Skeletal muscle satellite cell (primary cell): ENCODE results near the gene DPYD.
A peak's percentile ranks its signal among the peaks of the same experiment; 100 is the strongest.

ENCODE experiments used
- H3K27me3 ChIP-seq: 2 replicates; pipeline ENCODE4 v1.7.0; 2013; ENCODE audit warnings: low read length; ENCODE audit not compliant: control insufficient read depth, insufficient read depth
- H3K36me3 ChIP-seq: 2 replicates; pipeline ENCODE4 v1.7.0; 2013; ENCODE audit warnings: mild to moderate bottlenecking, control low read depth, low read length; ENCODE audit not compliant: insufficient read depth
- H3K4me1 ChIP-seq: 2 replicates; pipeline ENCODE4 v1.7.0; 2013; ENCODE audit warnings: low read length; ENCODE audit not compliant: control insufficient read depth, insufficient read depth
- H3K4me2 ChIP-seq: 2 replicates; pipeline ENCODE4 v1.7.0; 2013; ENCODE audit warnings: mild to moderate bottlenecking, low read length
- H3K4me3 ChIP-seq: 2 replicates; pipeline ENCODE4 v1.7.0; 2013; ENCODE audit warnings: low read length
- H3K9ac ChIP-seq: 2 replicates; pipeline ENCODE4 v1.7.0; 2013; ENCODE audit warnings: mild to moderate bottlenecking, low read depth, low read length, moderate library complexity
- H3K9me3 ChIP-seq: replicated peaks from 2 replicates; pipeline ENCODE4 v1.7.0; 2013; ENCODE audit warnings: mild to moderate bottlenecking, control low read depth, low read length

Gene DPYD

DNA sequence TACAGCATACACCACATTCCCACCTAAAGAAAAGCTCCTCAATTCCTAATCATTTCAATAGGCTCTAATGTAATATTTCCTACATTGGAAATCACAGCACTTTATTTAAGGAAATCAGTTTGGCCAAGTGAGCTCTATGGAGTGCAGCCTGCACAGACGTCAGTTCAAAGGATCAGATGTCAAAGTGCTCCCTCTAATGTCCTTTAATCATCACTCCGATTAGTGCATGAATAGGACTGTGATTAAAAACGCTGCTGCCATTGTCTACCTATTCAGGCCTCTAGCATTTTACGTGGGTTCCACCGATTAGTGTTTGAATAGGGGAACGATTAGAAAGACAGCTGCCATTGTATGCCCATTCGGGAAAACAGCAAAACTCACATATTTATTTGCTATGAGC, 50.2 kb downstream of the DPYD start:
- H3K9ac ChIP-seq = no peak overlapping the region
- H3K4me2 ChIP-seq = no peak overlapping the region
- H3K27me3 ChIP-seq = no peaks in the 10 kb centered on the region
- H3K36me3 ChIP-seq = no peaks in the 10 kb centered on the region
- peaks cover 4% of the 10 kb centered on the region for H3K4me1 ChIP-seq
- no peak overlapping the region for H3K4me3 ChIP-seq
- no peaks in the 10 kb centered on the region for H3K9me3 ChIP-seq

DNA sequence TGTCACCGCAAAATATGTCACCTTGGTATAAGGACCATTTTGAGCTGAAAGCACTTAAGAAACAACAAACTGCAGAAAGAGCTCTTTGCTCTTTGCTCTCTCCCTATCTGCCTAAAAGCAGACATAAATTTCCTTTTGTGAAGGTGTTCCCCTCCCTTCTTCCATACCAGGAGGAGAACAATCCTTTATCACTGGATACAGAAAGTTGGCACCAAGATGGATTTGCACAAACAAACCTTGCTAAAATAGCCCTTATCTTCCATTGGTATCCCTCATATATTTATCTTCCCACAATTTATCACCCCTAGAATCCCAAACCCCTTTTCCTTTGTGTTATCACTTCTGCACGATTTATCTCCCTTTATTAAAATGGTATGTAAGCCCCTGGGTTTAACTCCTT, 51.4 kb downstream of the DPYD start:
- no peaks in the 10 kb centered on the region for H3K4me1 ChIP-seq
- H3K27me3 ChIP-seq = no peaks in the 10 kb centered on the region
- no peak overlapping the region for H3K4me2 ChIP-seq
- no peak overlapping the region for H3K9ac ChIP-seq
- H3K4me3 ChIP-seq = no peak overlapping the region
- no peaks in the 10 kb centered on the region for H3K9me3 ChIP-seq
- no peaks in the 10 kb centered on the region for H3K36me3 ChIP-seq

DNA sequence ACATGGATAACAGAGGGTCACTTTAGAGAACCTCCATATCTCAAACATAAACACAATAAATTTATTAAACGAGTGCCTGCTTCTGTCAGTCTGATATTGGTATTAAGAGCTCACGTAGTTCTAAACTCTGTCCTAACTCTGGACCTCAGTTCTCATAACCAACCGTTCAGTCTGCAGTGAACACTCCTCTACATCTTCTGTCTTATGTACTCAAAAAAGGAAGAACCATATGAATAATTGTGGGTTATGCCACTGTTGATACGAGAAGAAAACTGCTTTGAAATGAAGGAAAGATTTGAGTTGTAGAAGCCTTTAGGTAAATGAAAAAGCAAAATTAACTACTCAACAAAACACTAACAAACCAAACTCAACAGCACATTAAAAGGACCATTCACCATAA, 53.7 kb downstream of the DPYD start:
- no peaks in the 10 kb centered on the region for H3K36me3 ChIP-seq
- H3K4me3 ChIP-seq = no peak overlapping the region
- H3K4me1 ChIP-seq = no peaks in the 10 kb centered on the region
- H3K9me3 ChIP-seq = no peaks in the 10 kb centered on the region
- H3K9ac ChIP-seq = no peak overlapping the region
- no peak overlapping the region for H3K4me2 ChIP-seq
- no peaks in the 10 kb centered on the region for H3K27me3 ChIP-seq

DNA sequence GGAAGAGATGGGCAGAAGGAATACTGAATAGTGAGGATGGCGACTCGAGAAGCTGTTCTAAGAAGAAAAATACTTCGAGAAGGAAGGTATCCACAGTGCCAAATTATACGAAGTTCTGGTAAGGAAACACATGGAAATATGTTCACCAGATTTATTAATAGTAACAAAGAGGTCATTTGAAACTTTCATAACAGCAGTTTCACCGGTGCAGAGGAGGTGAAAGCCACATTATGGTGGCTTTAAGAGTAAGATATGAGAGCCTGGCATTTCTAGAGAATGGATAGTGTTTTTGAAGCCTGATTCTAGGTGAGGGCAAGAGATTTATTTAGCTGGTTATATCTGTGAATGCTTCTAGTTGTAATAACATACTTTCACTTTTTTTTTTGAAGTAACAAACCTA, 56.2 kb downstream of the DPYD start:
- Histone ChIP-seq H3K4me3 (no peak overlapping the region), H3K27me3 (no peaks in the 10 kb centered on the region), H3K4me1 (no peaks in the 10 kb centered on the region), H3K9ac (no peak overlapping the region), H3K9me3 (no peaks in the 10 kb centered on the region), H3K4me2 (no peak overlapping the region), H3K36me3 (no peaks in the 10 kb centered on the region)

- Histone ChIP-seq H3K27me3 (no peaks in the 10 kb centered on the region), H3K9me3 (no peaks in the 10 kb centered on the region), H3K9ac (no peak overlapping the region), H3K4me3 (no peak overlapping the region), H3K36me3 (peaks cover 7% of the 10 kb centered on the region), H3K4me2 (no peak overlapping the region), H3K4me1 (peaks cover 15% of the 10 kb centered on the region)
Observed at GRCh38 chr1:97853221-97853620, 67.6 kb downstream of the DPYD start.

DNA sequence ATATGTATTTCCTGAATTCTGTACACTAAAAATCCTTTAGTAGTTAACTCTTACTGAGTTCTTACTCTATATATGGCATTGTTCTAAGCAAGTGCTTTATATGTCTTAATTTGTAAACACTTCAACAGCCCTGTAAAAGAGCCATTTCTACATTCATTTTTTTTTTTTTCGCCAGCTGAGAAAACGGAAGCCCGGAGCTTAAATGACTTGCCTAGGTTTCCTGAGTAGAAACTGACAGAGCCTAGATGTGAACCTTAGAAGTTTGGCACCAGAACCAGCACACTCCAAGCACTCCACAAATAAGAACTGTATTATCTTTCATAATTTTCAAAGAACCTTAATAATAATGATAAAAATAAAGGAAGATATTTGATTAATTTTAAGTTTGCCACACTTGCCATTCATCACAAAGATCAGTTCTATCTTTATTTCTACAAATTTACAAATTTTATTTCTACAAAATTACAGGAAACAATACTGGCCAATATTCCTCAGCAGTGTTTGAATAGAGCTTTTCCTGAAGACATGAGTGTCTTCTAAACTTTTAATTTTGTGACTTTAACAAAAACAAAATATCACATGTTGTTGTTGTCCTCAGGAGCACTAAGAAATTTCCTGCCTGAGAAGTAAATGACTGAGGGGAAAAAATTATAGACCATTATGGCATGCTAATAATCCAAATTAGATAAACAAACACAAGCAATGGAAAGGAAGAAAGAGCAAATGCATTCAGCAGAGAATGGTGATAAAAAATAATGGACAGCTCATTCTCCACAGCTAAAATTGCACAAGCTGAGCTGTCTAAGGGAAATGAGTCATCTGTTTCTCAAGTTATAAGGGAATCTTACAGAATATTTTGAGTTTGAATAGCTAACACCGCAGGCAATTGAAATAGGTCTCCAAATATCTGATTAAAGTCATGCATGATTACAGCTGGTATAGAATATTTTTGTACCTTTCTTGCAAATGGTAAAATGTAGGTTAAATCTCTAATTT, 71.2 kb downstream of the DPYD start:
- H3K4me2 ChIP-seq = peak overlapping the region; percentile 41
- peaks cover 3% of the 10 kb centered on the region for H3K9me3 ChIP-seq
- peaks cover 14% of the 10 kb centered on the region for H3K36me3 ChIP-seq
- peaks cover 15% of the 10 kb centered on the region for H3K4me1 ChIP-seq
- peak overlapping the region; percentile 15 for H3K9ac ChIP-seq
- no peaks in the 10 kb centered on the region for H3K27me3 ChIP-seq
- no peak overlapping the region for H3K4me3 ChIP-seq

- no peak overlapping the region for H3K4me3 ChIP-seq
- peaks cover 14% of the 10 kb centered on the region for H3K4me1 ChIP-seq
- peaks cover 12% of the 10 kb centered on the region for H3K36me3 ChIP-seq
- H3K9ac ChIP-seq = no peak overlapping the region
- peaks cover 3% of the 10 kb centered on the region for H3K9me3 ChIP-seq
- H3K4me2 ChIP-seq = no peak overlapping the region
- no peaks in the 10 kb centered on the region for H3K27me3 ChIP-seq
Observed at GRCh38 chr1:97845805-97846204, 75.0 kb downstream of the DPYD start.

- no peak overlapping the region for H3K4me3 ChIP-seq
- peaks cover 3% of the 10 kb centered on the region for H3K9me3 ChIP-seq
- H3K9ac ChIP-seq = no peak overlapping the region
- H3K4me2 ChIP-seq = no peak overlapping the region
- H3K4me1 ChIP-seq = peaks cover 7% of the 10 kb centered on the region
- no peaks in the 10 kb centered on the region for H3K27me3 ChIP-seq
- H3K36me3 ChIP-seq = peaks cover 12% of the 10 kb centered on the region
Observed at GRCh38 chr1:97844552-97845089, 76.2 kb downstream of the DPYD start.

GRCh38 chr1:97841338-97841737, 79.5 kb downstream of the DPYD start:
- Histone ChIP-seq H3K9ac (no peak overlapping the region), H3K36me3 (peaks cover 12% of the 10 kb centered on the region), H3K4me3 (no peak overlapping the region), H3K9me3 (peaks cover 3% of the 10 kb centered on the region), H3K27me3 (no peaks in the 10 kb centered on the region), H3K4me1 (no peaks in the 10 kb centered on the region), H3K4me2 (no peak overlapping the region)

DNA sequence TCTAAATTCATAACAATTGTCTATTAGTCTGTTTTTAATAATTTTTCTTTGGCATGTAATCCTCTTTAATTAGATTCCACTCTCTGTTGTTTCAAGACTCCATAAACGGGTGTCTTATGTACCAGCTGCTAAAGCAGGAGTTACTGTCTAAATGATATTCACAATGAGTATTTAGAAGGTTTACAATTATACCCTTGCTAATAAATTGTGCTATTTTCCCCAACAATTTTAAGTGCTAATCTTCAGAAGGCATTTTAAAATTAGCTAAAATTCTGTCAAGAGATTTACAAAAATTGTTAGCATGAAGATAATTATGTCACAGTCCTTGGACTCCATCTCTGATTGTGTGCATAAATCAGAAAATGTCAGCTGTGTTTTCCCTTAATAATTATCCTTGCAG, 83.7 kb downstream of the DPYD start:
- no peaks in the 10 kb centered on the region for H3K27me3 ChIP-seq
- H3K4me1 ChIP-seq = peaks cover 2% of the 10 kb centered on the region
- H3K4me2 ChIP-seq = no peak overlapping the region
- no peaks in the 10 kb centered on the region for H3K9me3 ChIP-seq
- no peaks in the 10 kb centered on the region for H3K36me3 ChIP-seq
- no peak overlapping the region for H3K9ac ChIP-seq
- H3K4me3 ChIP-seq = no peak overlapping the region

DNA sequence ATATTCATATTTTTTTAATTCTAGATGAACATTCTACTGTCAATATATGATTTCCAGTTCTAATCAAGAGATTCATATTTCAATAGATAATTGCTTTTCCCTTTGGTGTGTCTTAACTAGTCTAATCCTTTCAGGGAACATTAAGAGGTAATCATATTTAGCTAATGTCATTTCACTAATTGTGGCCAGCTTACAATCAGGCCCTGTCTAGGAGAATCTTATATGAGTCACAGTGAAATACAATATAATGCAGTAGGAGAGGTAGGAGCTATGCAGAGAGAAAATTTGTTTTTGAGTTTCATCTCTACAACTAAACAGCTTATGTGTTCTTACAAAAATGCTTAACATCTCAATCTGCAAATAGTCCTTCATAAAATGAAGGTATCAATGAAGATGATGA, 85.9 kb downstream of the DPYD start:
- Histone ChIP-seq H3K4me3 (no peak overlapping the region), H3K4me1 (peaks cover 2% of the 10 kb centered on the region), H3K4me2 (no peak overlapping the region), H3K9me3 (no peaks in the 10 kb centered on the region), H3K9ac (no peak overlapping the region), H3K36me3 (no peaks in the 10 kb centered on the region), H3K27me3 (no peaks in the 10 kb centered on the region)

DNA sequence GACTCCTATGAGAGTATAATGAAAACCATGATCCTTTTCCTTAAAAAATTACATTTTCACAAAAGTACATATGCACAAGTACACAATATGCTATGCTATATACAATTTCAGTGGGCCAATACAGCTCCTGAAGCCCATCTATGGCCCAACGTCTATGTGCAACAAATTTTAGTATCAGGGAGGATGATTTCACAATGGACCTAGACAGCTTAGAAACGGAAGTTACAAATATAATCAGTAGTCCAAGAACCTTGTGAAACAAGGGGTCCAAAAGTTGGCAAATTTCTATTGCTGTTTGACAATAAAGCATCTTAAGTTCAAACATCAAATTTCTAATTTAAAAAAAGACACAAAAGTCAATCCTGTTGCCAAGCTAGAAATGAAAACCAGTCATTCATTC, 87.0 kb downstream of the DPYD start:
- Histone ChIP-seq H3K4me1 (peaks cover 2% of the 10 kb centered on the region), H3K9ac (no peak overlapping the region), H3K4me3 (no peak overlapping the region), H3K36me3 (no peaks in the 10 kb centered on the region), H3K27me3 (no peaks in the 10 kb centered on the region), H3K4me2 (no peak overlapping the region), H3K9me3 (no peaks in the 10 kb centered on the region)
